Endothelial cell of umbilical vein (primary cell): ENCODE results near the gene KLHL18. TPM values are rescaled to one million over a fixed set of nuclear protein-coding genes. Genes with fewer than 3 reads are reported as not detected.
A peak's percentile ranks its signal among the peaks of the same experiment; 100 is the strongest.

Source experiments
- BruUV-seq: library from RNA; stranded (reverse); fragments of 400-500 nt; replicated peaks from 2 replicates; lab custom pipeline; 2021; lab: Mats Ljungman, UMichigan
- CTCF ChIA-PET: fragments of 300-600, 350-600 bp; sonication (Branson Sonifier 250); formaldehyde crosslinking; loops from one replicate; lab custom pipeline; 2021; ENCODE audit warnings: antibody characterized with exemption, inconsistent platforms; lab: Charles Lee
- POLR2A ChIA-PET: fragments of 300-600, 350-600 bp; sonication (Branson Sonifier 250); formaldehyde crosslinking; loops from one replicate; lab custom pipeline; 2021; ENCODE audit warnings: antibody characterized with exemption, inconsistent platforms; lab: Charles Lee
- DNase-seq: peaks from one replicate; pipeline ENCODE4 v3.0.0-alpha.2; 2011; ENCODE audit warnings: low read depth, low spot score
- FAIRE-seq: peaks from 2 replicates; lab custom pipeline; 2011; peaks lifted over from hg19 to GRCh38; lab: Jason Lieb, UNC
- H2AFZ ChIP-seq: 2 replicates; pipeline ENCODE4 v1.6.0; 2012; ENCODE audit warnings: low read depth, low read length, control low read depth, inconsistent platforms
- H3K27ac ChIP-seq: 2 replicates; pipeline ENCODE4 v1.5.1; 2011; ENCODE audit warnings: low read depth, mild to moderate bottlenecking, control low read depth, low read length, moderate library complexity; ENCODE audit not compliant: insufficient read depth
- H3K27me3 ChIP-seq, 2 experiments: 2 replicates each; pipeline versions ENCODE4 v1.6.0 to v1.6.1; 2011; ENCODE audit warnings: low read length in 2 of 2, mixed read lengths in 1 of 2; ENCODE audit not compliant: control insufficient read depth in 2 of 2, insufficient read depth in 2 of 2
- H3K36me3 ChIP-seq, 2 experiments: 2 replicates in 1 of 2; 3 replicates in 1 of 2; pipeline ENCODE4 v1.5.1; 2011; ENCODE audit warnings: low read length in 2 of 2, mild to moderate bottlenecking in 1 of 2, moderate library complexity in 1 of 2; ENCODE audit not compliant: control insufficient read depth in 2 of 2, insufficient read depth in 2 of 2; ENCODE audit errors: extremely low read depth in 1 of 2
- H3K4me1 ChIP-seq: 3 replicates; pipeline ENCODE4 v1.5.1; 2011; ENCODE audit warnings: mild to moderate bottlenecking, low read length; ENCODE audit not compliant: control insufficient read depth, insufficient read depth; ENCODE audit errors: extremely low read depth
- H3K4me2 ChIP-seq: 2 replicates; pipeline ENCODE4 v1.6.1; 2011; ENCODE audit warnings: low read length, control low read depth, mixed read lengths; ENCODE audit not compliant: insufficient read depth
- H3K4me3 ChIP-seq, 3 experiments: fragments of 200-600 bp in 1 of 3; sonication (generic), shearing (Covaris generic) in 1 of 3; replicated peaks in 1 of 3; 2 replicates each; pipeline ENCODE4 v1.5.1; 2011 to 2016; ENCODE audit warnings: control low read depth in 3 of 3, low read length in 3 of 3, mild to moderate bottlenecking in 2 of 3, inconsistent platforms in 1 of 3, low read depth in 1 of 3, moderate library complexity in 1 of 3; ENCODE audit not compliant: insufficient read depth in 1 of 3
- H3K79me2 ChIP-seq: 2 replicates; pipeline ENCODE4 v1.6.0; 2012; ENCODE audit warnings: low read length, inconsistent platforms; ENCODE audit not compliant: control insufficient read depth, insufficient read depth
- H3K9ac ChIP-seq: replicated peaks from 2 replicates; pipeline ENCODE3; 2011; ENCODE audit warnings: low read length, control low read depth; ENCODE audit not compliant: insufficient read depth; ENCODE audit errors: extremely low read depth
- H3K9me1 ChIP-seq: replicated peaks from 3 replicates; pipeline ENCODE4 v1.6.0; 2011; ENCODE audit warnings: mild to moderate bottlenecking, low read length; ENCODE audit not compliant: control insufficient read depth, insufficient read depth; ENCODE audit errors: extremely low read depth
- H3K9me3 ChIP-seq: replicated peaks from 2 replicates; pipeline ENCODE4 v1.5.1; 2012; ENCODE audit warnings: low read length, inconsistent platforms; ENCODE audit not compliant: control insufficient read depth, insufficient read depth
- H4K20me1 ChIP-seq: replicated peaks from 2 replicates; pipeline ENCODE3; 2011; ENCODE audit warnings: mild to moderate bottlenecking, low read length; ENCODE audit not compliant: control insufficient read depth, insufficient read depth; ENCODE audit errors: extremely low read depth
- CTCF ChIP-seq, 2 donors: IDR thresholded peaks; 1 replicate in 1 of 2; 2 replicates in 1 of 2; pipeline ENCODE4 v1.5.1; 2011; ENCODE audit warnings: low read length in 2 of 2, mild to moderate bottlenecking in 2 of 2, moderate library complexity in 2 of 2, control low read depth in 1 of 2, inconsistent platforms in 1 of 2, low read depth in 1 of 2; ENCODE audit not compliant: insufficient read depth in 1 of 2; ENCODE audit errors: extremely low read depth in 1 of 2
- MAX ChIP-seq: IDR thresholded peaks from 2 replicates; pipeline ENCODE4 v1.6.1; 2011; ENCODE audit not compliant: insufficient read depth, insufficient read length
- MYC ChIP-seq: IDR thresholded peaks from one replicate; pipeline ENCODE4 v1.6.1; 2011; ENCODE audit warnings: mild to moderate bottlenecking, low read depth, low read length
- POLR2A ChIP-seq: IDR thresholded peaks from 2 replicates; pipeline ENCODE4 v1.6.1; 2012; ENCODE audit warnings: low read depth, mild to moderate bottlenecking, control low read depth, low read length
- POLR2AphosphoS5 ChIP-seq: IDR thresholded peaks from 2 replicates; pipeline ENCODE4 v1.6.1; 2012; ENCODE audit warnings: low read depth, mild to moderate bottlenecking, control low read depth, low read length, moderate library complexity; ENCODE audit not compliant: insufficient read depth
- dilution Hi-C: fragments of 300-500 bp; cut with MboI; formaldehyde crosslinking; loops from one replicate; pipeline ENCODE4 v1.15.0; 2019; ENCODE audit warnings: low sequenced_read_pairs; ENCODE audit not compliant: extremely low pct_ligation_motif_present
- intact Hi-C: fragments of 100-400 bp; cut with micrococcal nuclease; formaldehyde crosslinking; loops from one replicate; pipeline ENCODE4 v1.10.0; 2022
- polyA plus RNA-seq, 4 experiments: library from polyadenylated mRNA; depleted of rRNA in 3 of 4; stranded (reverse) in 3 of 4; unstranded in 1 of 4; fragments of >200 nt; gene quantifications; 2 replicates each; pipeline versions ENCODE4 v1.2.1 to v1.2.3, GENCODE V29; 2011 to 2012; ENCODE audit warnings: missing spikeins in 1 of 4
- total RNA-seq: library from RNA; stranded (reverse); gene quantifications from 2 replicates; pipeline ENCODE4 v1.2.3, GENCODE V29; 2021

The KLHL18 gene
- total and polyA plus RNA-seq, 2 donors (not counting 3 experiments of a cell fraction or from before 2014, with no cell fraction given), result 43.4 to 58.1 TPM

- H3K9me3 ChIP-seq, result no peaks in the 10 kb centered on the region
- TF ChIP-seq CTCF (IDR thresholded peaks at IDR 0.05; ENCODE audit: extremely low read depth in 1 of 2, insufficient read depth in 1 of 2, low read depth in 1 of 2, low read length in 2 of 2) (no peak), POLR2A (no peak)
- no peak for DNase-seq
- dilution Hi-C loops, result no loop called here
- H4K20me1 ChIP-seq, result no peaks in the 10 kb centered on the region
- peaks cover 15% of the 10 kb centered on the region for H3K79me2 ChIP-seq
- H3K27ac ChIP-seq, result no peak overlapping the region
- CTCF ChIA-PET, result no interaction called here
- H3K9me1 ChIP-seq, result no peaks in the 10 kb centered on the region
- H3K9ac ChIP-seq, result no peak overlapping the region
- POLR2A ChIA-PET, result no interaction called here
- H3K36me3 ChIP-seq, result no peaks in the 10 kb centered on the region
- peaks cover 13% of the 10 kb centered on the region for H3K4me1 ChIP-seq
- H3K27me3 ChIP-seq, result no peaks in the 10 kb centered on the region
- FAIRE-seq, result no peak
- BruUV-seq, result no TSS peak
- intact Hi-C loops, result loop anchor here (10.0 kb wide), 2 partner anchors 362 to 672 kb away; partner anchors contain the start of gene TMIE
- no peak overlapping the region for H3K4me2 ChIP-seq
- no peak overlapping the region for H3K4me3 ChIP-seq
- H2AFZ ChIP-seq, result no peak overlapping the region
Observed at GRCh38 chr3:47377186-47377585, 94.4 kb downstream of the KLHL18 start.

GRCh38 chr3:47378869-47379268, 96.1 kb downstream of the KLHL18 start:
- no TSS peak for BruUV-seq
- H3K4me1 ChIP-seq, result peaks cover 13% of the 10 kb centered on the region
- CTCF ChIA-PET, result no interaction called here
- no peak overlapping the region for H3K27ac ChIP-seq
- no peaks in the 10 kb centered on the region for H3K36me3 ChIP-seq
- DNase-seq (no peak), FAIRE-seq (peak; percentile 47)
- no peak overlapping the region for H3K4me3 ChIP-seq
- H3K27me3 ChIP-seq, result no peaks in the 10 kb centered on the region
- no peak overlapping the region for H3K4me2 ChIP-seq
- intact Hi-C loops, result loop anchor here (10.0 kb wide), 2 partner anchors 364 to 674 kb away; partner anchors contain the start of gene TMIE
- H3K9me3 ChIP-seq, result no peaks in the 10 kb centered on the region
- no peaks in the 10 kb centered on the region for H3K9me1 ChIP-seq
- H4K20me1 ChIP-seq, result no peaks in the 10 kb centered on the region
- POLR2A ChIA-PET, result no interaction called here
- H3K79me2 ChIP-seq, result peaks cover 30% of the 10 kb centered on the region
- H2AFZ ChIP-seq, result no peak overlapping the region
- H3K9ac ChIP-seq, result no peak overlapping the region
- dilution Hi-C loops, result no loop called here
- TF ChIP-seq CTCF (IDR thresholded peaks at IDR 0.05; ENCODE audit: extremely low read depth in 1 of 2, insufficient read depth in 1 of 2, low read depth in 1 of 2, low read length in 2 of 2), result no peak
- TF ChIP-seq MYC, result no peak
- TF ChIP-seq MAX, result no peak
- no peak for TF ChIP-seq POLR2AphosphoS5
